H54 (cell line): ENCODE measurements around the gene TBP.
"Not testable (repeated sequence)": the region's sequence is repeated elsewhere in the genome, so short reads cannot be mapped to it uniquely, and the experiment has no call there.

Experiments
- DNase-seq: peaks from one replicate; pipeline ENCODE4 v3.0.0; 2011; ENCODE audit warnings: low spot score, mixed read lengths; ENCODE audit not compliant: insufficient read length
- FAIRE-seq: peaks from 3 replicates; lab custom pipeline; 2011; peaks lifted over from hg19 to GRCh38; lab: Jason Lieb, UNC
- POLR2A ChIP-seq: IDR thresholded peaks from 2 replicates; pipeline ENCODE4 v1.6.1; 2011; ENCODE audit warnings: low read depth, mild to moderate bottlenecking, low read length

TBP gene

GRCh38 chr6:170554013-170554795 is at the start of gene TBP:
TSS of gene TBP (plus strand) at chr6:170554369. CDS start at chr6:170557030, 2,661 bp downstream.
- peak; percentile 57 for TF ChIP-seq POLR2A
- DNase-seq: peak; percentile 63
- peak; percentile 90 for FAIRE-seq

DNA sequence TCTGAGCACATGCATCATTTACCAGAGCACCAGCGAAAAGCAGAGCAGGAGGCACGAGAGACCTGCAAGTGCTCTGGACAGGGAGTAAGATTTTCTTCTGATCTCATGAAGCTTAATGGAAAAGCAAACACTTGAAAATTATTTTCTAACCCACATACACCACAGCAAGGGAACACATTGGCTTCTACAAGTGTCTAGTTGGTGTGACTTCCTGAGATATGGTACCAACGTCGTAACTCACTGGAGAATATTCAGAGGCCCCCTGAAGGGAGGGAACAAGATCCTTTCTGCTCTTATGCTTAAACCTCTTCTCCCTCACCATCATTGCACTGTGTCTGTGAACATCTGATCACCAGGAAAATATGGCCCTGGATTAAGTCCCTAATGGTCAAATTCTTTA is 49.7 kb upstream of the TBP start:
- FAIRE-seq (no peak), DNase-seq (no peak)
- no peak for TF ChIP-seq POLR2A

DNA sequence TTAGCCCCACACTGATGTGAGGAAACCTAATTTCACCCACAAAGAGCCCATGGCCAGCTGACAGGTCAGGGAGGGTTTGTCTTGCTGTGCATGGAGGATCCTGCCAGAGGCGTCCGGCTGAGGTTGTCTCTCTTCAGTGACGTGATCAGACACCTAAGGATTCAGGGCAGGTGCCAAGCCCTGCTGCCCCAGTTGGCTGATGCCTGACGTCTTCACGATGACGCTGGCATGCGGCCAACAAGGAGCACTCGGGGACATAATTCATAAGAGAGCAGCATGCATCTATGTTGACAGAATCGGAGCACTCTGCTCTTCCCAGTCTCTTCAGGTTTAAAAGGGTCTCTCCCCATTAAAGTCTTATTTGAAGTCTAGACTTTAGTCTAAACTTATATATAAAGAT is 48.9 kb upstream of the TBP start:
- no peak for TF ChIP-seq POLR2A
- no peak for FAIRE-seq
- no peak for DNase-seq

- FAIRE-seq (no peak), DNase-seq (no peak)
- TF ChIP-seq POLR2A: no peak
These were observed 47.7 kb upstream of the TBP start for GRCh38 chr6:170506446-170506845.

- FAIRE-seq: not testable (repeated sequence)
These were observed 46.4 kb upstream of the TBP start for GRCh38 chr6:170507728-170508127.

DNA sequence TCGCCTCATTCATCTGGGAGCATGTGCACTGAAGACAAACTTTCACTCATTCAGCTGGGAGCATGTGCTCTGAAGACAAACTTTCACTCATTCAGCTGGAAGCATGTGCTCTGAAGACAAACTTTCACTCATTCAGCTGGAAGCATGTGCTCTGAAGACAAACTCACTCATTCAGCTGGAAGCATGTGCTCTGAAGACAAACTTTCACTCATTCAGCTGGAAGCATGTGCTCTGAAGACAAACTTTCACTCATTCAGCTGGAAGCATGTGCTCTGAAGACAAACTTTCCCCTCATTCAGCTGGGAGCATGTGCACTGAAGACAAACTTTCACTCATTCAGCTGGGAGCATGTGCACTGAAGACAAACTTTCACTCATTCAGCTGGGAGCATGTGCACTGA is 45.9 kb upstream of the TBP start:
- not testable (repeated sequence) for FAIRE-seq, DNase-seq

More at GRCh38 chr6:170507728-170508127, 46.4 kb upstream of the TBP start:
- DNase-seq: not testable (repeated sequence)

DNA sequence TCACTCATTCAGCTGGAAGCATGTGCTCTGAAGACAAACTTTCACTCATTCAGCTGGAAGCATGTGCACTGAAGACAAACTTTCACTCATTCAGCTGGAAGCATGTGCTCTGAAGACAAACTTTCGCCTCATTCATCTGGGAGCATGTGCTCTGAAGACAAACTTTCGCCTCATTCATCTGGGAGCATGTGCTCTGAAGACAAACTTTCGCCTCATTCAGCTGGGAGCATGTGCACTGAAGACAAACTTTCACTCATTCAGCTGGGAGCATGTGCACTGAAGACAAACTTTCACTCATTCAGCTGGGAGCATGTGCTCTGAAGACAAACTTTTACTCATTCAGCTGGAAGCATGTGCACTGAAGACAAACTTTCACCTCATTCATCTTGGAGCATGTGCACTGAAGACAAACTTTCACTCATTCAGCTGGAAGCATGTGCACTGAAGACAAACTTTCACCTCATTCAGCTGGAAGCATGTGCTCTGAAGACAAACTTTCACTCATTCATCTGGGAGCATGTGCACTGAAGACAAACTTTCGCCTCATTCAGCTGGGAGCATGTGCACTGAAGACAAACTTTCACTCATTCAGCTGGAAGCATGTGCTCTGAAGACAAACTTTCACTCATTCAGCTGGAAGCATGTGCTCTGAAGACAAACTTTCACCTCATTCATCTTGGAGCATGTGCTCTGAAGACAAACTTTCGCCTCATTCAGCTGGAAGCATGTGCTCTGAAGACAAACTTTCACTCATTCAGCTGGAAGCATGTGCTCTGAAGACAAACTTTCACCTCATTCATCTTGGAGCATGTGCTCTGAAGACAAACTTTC is 45.1 kb upstream of the TBP start:
- DNase-seq, FAIRE-seq: not testable (repeated sequence)

GRCh38 chr6:170509723-170510018 is 44.5 kb upstream of the TBP start:
- FAIRE-seq (no peak), DNase-seq (no peak)
- no peak for TF ChIP-seq POLR2A

GRCh38 chr6:170510631-170511030 is 43.5 kb upstream of the TBP start:
- no peak for FAIRE-seq
- TF ChIP-seq POLR2A: no peak
- DNase-seq: no peak

GRCh38 chr6:170512249-170512648 is 41.9 kb upstream of the TBP start:
- FAIRE-seq (no peak), DNase-seq (no peak)

DNA sequence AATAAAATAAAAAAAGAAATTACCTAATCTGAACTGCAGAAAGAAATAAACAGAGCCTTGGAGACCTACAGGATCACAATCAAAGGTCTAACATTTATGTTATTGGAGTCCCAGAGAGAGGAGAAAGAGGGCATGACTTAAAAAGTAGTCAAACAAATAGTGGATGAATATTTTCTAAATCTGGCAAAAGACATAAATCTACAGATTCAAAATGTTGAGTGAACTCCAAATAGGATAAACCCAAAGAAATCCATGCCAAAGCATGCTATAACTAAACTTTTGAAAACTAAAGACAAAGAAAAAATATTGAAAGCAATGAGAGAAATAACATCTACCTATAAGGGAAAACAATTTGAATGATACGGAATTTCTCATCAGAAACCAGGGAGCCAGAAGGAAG is 39.3 kb upstream of the TBP start:
- TF ChIP-seq POLR2A: no peak
- no peak for DNase-seq
- FAIRE-seq: no peak

More at GRCh38 chr6:170512249-170512648, 41.9 kb upstream of the TBP start:
- TF ChIP-seq POLR2A: no peak

DNA sequence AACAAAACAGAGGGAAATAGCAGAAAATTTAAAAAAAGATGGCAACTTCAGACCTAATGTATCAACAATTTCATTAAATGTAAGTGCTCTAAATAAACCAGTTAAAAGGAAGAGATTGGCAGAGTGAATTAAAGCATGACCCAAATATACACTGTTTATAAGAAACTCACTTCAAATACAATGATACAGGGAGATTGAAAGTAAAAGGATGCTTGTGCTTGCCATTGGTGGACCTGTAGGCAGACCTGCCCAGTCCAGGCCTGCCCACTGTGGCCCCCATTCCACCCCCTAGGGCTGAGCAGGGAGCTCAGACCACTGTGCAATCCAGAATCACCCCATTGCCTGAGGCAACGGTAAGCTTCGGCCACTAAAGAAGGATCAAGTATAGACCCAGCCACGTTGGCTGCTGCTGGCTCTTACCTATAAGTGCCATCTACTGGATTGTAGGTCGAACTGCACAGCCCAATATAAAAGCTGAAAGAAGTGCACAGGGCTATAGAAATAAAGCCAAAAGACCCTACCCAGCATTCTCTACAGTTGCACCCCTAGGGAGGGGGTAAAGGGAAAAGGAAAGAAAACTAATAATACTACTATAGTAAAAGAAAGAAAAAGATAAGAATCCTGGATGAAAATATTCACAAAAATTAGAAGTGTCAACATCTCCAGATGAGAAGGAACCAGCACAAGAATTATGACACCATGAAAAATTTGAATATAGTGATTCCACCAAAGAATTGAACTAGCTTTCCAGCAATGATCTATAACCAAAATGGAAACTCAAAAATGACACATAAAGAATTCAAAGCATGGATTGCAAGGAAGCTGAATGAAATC is 37.2 kb upstream of the TBP start:
- no peak for TF ChIP-seq POLR2A
- FAIRE-seq: peak; percentile 6
- no peak for DNase-seq

DNA sequence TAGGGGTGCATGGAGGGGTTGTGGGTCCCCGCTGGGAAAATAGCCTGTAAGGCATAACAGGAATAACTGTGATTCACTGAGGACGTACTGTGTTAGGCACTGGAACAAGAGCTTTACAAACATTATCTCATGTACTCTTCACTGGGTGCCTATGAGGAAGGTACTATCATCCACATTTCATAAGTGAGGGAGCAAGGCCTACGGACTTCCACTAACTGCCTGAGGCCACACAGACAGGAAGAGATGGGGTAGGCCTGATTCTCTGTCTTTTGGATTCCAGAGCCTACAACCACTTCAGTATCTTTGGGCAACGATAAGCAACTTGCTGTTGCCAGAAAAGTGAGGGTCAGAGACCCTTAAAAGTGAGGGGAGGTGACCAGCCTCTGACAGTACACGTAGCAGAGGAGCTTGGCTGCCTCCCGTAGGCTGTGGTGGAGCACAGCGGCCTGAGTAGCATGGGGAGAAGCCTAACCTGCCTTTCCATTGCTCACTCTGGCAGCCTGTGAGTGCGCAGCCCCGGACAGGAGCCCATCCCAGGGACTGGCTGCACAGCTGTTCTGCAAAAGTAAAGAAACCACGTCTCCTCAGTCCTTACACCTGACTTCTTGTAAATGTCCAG is 31.5 kb upstream of the TBP start:
- FAIRE-seq (no peak), DNase-seq (no peak)
- no peak for TF ChIP-seq POLR2A
